ENCODE results near the gene BRCC3.

DNA sequence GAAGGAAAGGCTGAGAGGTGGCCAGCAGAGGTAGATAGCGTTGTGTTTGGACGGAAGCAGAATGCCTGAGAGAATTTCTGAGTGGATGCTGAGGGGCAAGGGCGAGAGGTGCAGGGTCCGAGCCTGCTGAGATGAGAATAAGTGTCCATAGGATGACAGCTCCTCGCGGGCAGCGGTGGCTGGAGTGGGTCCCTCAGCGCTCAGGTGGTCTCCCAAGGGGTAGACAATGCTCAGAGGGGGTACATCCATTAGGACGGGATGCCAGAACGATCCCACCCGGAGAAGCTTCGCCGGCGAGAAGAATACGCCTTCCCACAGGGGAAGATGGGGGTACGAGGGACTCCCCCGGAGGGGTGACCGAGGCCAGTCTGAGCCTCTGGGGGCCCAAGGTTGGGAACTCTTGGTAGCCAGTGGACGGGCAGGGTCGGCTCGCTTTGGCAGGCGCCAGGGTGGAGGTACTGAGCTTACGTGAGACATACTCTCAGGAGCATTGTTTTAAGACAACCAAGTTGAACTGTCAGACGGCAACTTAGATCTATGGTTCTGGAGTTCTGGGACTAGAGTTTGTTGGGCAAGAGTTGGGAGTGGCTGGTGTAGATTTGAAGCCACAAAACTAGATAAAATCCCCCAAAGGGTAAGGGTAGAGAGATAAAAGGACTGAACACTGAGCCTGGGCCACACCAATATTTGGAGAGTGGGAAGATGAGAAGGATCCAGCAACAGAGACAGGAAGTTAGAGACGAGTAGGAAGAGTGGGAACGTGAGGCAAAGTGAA is 15.8 kb downstream of the BRCC3 start:
- TF ChIP-seq POLR2A (IDR thresholded peaks at IDR 0.05; ENCODE audit: low read depth, low read length) = no peak
- TF ChIP-seq POLR2AphosphoS5 (IDR thresholded peaks at IDR 0.05; ENCODE audit: low read depth, low read length) = no peak
- no peak for TF ChIP-seq POU2F2 (IDR thresholded peaks at IDR 0.05; ENCODE audit: low read depth, low read length)

Data from GM12891 (cell line).